Activated T-cell treated with anti-CD3 and anti-CD28 coated beads, Interleukin-2, amount 50 U/mL, for 72 hours (primary cell): ENCODE measurements around the gene AKT1S1. TPM values are rescaled to one million over a fixed set of nuclear protein-coding genes. Genes with fewer than 3 reads are reported as not detected.
A peak's percentile ranks its signal among the peaks of the same experiment; 100 is the strongest.

ENCODE experiments used
- ATAC-seq, 2 donors: fragments of 150-1000 bp; cut with Tn5 transposase; replicated peaks in 1 of 2; 2 replicates each; pipeline ENCODE4 v1.10.0; 2021; ENCODE audit warnings: moderate library complexity in 2 of 2, mild to moderate bottlenecking in 1 of 2
- DNase-seq, 2 donors: peaks; one replicate each; pipeline ENCODE4 v3.0.0; 2021 to 2022; ENCODE audit warnings: mixed read lengths in 1 of 2
- H3K27ac Mint-ChIP-seq: one replicate; pipeline ENCODE4 v1.8.0; 2022; ENCODE audit warnings: mild to moderate bottlenecking, moderate library complexity, mixed read lengths
- H3K27me3 Mint-ChIP-seq: one replicate; pipeline ENCODE4 v1.8.0; 2022; ENCODE audit warnings: low read depth, mixed read lengths
- H3K36me3 Mint-ChIP-seq, 2 donors: one replicate each; pipeline ENCODE4 v1.8.0; 2022; ENCODE audit warnings: mixed read lengths in 2 of 2, mild to moderate bottlenecking in 1 of 2; ENCODE audit not compliant: insufficient read depth in 2 of 2
- H3K4me1 Mint-ChIP-seq: one replicate; pipeline ENCODE4 v1.8.0; 2022; ENCODE audit warnings: low read depth, mixed read lengths
- H3K4me3 Mint-ChIP-seq, 2 donors: one replicate each; pipeline ENCODE4 v1.8.0; 2022; ENCODE audit warnings: mild to moderate bottlenecking in 2 of 2, mixed read lengths in 2 of 2, moderate library complexity in 2 of 2
- H3K9me3 Mint-ChIP-seq, 2 donors: one replicate each; pipeline ENCODE4 v1.8.0; 2022; ENCODE audit warnings: mixed read lengths in 2 of 2
- total RNA-seq, 2 donors: library from RNA; stranded (reverse); gene quantifications; one replicate each; pipeline ENCODE4 v1.2.3, GENCODE V29; 2022

AKT1S1 gene
- total RNA-seq, 2 donors from 2014 or later = 30.5 to 36.6 TPM

GRCh38 chr19:49847731-49848696 is 29.1 kb downstream of the AKT1S1 start:
- Mint-ChIP-seq H3K27me3 (no peaks in the 10 kb centered on the region), H3K4me1 (peaks cover 36% of the 10 kb centered on the region), H3K9me3 (peaks cover 5% of the 10 kb centered on the region in 2 donors), H3K36me3 (peaks cover 10 to 12% of the 10 kb centered on the region in 2 donors), H3K4me3 (peak overlapping the region; percentile 40 to 45), H3K27ac (no peak overlapping the region)
- DNase-seq (no peak), ATAC-seq (no peak)

GRCh38 chr19:49846408-49846807 is 30.7 kb downstream of the AKT1S1 start:
- DNase-seq (no peak), ATAC-seq (no peak)
- H3K4me3 Mint-ChIP-seq = no peak overlapping the region
- H3K9me3 Mint-ChIP-seq = peaks cover 5% of the 10 kb centered on the region in 2 donors
- peaks cover 24% of the 10 kb centered on the region for H3K4me1 Mint-ChIP-seq
- H3K27me3 Mint-ChIP-seq = no peaks in the 10 kb centered on the region
- H3K27ac Mint-ChIP-seq = no peak overlapping the region
- peaks cover 10 to 12% of the 10 kb centered on the region in 2 donors for H3K36me3 Mint-ChIP-seq

DNA sequence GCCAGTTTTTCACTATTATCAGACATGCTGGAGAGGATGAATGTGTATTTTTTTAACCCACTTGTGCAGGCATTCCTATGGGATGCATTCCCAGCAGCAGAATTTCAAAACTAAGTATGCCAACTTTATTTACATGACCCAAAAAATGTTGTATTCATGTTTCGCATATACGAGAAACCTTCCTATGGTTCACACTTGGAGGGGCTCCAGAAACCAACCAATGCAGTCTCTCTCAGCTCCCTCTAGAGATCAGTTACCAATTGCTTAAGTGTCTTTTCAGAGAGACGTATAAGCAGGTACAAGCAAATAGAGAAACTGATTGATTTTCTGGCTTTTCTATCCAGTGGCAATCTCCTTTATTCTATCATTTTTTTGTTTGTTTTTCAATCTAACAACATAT is 31.7 kb downstream of the AKT1S1 start:
- peaks cover 10 to 12% of the 10 kb centered on the region in 2 donors for H3K36me3 Mint-ChIP-seq
- H3K4me1 Mint-ChIP-seq = peaks cover 24% of the 10 kb centered on the region
- no peaks in the 10 kb centered on the region for H3K27me3 Mint-ChIP-seq
- DNase-seq (no peak), ATAC-seq (no peak)
- H3K27ac Mint-ChIP-seq = no peak overlapping the region
- no peak overlapping the region for H3K4me3 Mint-ChIP-seq
- H3K9me3 Mint-ChIP-seq = peaks cover 5% of the 10 kb centered on the region in 2 donors

- no peak overlapping the region for H3K4me3 Mint-ChIP-seq
- H3K27me3 Mint-ChIP-seq = no peaks in the 10 kb centered on the region
- DNase-seq = no peak
- no peak for ATAC-seq
- H3K36me3 Mint-ChIP-seq = peaks cover 5% of the 10 kb centered on the region in 2 donors
- H3K27ac Mint-ChIP-seq = no peak overlapping the region
- peaks cover 5% of the 10 kb centered on the region in 2 donors for H3K9me3 Mint-ChIP-seq
- H3K4me1 Mint-ChIP-seq = peaks cover 17% of the 10 kb centered on the region
Measured at GRCh38 chr19:49844138-49845095, 32.7 kb downstream of the AKT1S1 start.

DNA sequence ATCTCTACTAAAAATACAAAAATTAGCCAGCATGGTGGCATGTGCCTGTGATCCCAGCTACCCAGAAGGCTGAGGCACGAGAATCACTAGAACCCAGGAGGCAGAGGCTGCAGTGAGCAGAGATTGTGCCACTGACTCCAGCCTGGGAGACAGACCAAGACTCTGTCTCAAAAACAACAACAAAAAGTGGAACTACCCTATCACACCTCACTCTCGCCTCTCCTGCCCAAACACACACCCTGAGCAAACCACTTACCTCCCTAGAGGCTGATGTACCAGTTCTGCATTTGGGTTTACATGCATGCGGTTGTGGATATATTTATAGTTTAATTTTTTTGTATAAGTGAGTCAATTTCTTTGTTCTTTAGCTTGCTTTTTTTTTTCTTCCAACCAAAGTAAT is 33.9 kb downstream of the AKT1S1 start:
- Mint-ChIP-seq H3K9me3 (no peaks in the 10 kb centered on the region), H3K27me3 (no peaks in the 10 kb centered on the region), H3K4me3 (no peak overlapping the region), H3K4me1 (peaks cover 5% of the 10 kb centered on the region), H3K27ac (no peak overlapping the region), H3K36me3 (peaks cover under 1 to 5% of the 10 kb centered on the region in 2 donors)
- ATAC-seq = no peak
- no peak for DNase-seq

GRCh38 chr19:49840736-49841249 is 36.4 kb downstream of the AKT1S1 start:
- H3K4me3 Mint-ChIP-seq = no peak overlapping the region
- no peaks in the 10 kb centered on the region for H3K27me3 Mint-ChIP-seq
- H3K4me1 Mint-ChIP-seq = no peaks in the 10 kb centered on the region
- ATAC-seq (no peak), DNase-seq (no peak)
- peaks cover 0 to 5% of the 10 kb centered on the region in 2 donors for H3K36me3 Mint-ChIP-seq
- H3K9me3 Mint-ChIP-seq = no peaks in the 10 kb centered on the region
- H3K27ac Mint-ChIP-seq = no peak overlapping the region

- Mint-ChIP-seq H3K4me1 (no peaks in the 10 kb centered on the region), H3K4me3 (no peak overlapping the region), H3K36me3 (peaks cover 0 to 5% of the 10 kb centered on the region in 2 donors), H3K27me3 (no peaks in the 10 kb centered on the region), H3K9me3 (no peaks in the 10 kb centered on the region), H3K27ac (no peak overlapping the region)
- no peak for DNase-seq
- no peak for ATAC-seq
Measured at GRCh38 chr19:49840321-49840720, 36.8 kb downstream of the AKT1S1 start.

DNA sequence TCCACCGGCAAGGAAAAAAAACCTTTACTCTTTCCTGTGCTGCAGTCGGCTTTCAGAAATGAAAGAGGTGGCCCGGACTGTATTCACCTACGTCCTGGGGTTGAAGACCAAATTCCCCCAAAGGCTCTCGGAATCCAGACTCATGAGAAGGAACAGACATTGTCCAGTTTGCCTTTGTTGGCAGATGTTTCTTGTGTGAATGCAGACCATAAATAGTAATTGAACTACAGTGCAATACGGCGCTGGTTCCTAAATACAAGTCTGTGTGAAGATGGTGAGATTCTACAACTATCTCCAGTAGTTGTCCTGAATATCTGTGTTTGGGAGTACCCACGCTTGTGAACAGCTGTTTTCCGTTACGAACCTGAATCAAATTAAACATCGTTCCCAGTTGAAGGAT is 37.4 kb downstream of the AKT1S1 start:
- no peaks in the 10 kb centered on the region for H3K9me3 Mint-ChIP-seq
- no peak for ATAC-seq
- no peak for DNase-seq
- H3K27ac Mint-ChIP-seq = no peak overlapping the region
- peaks cover 0 to 5% of the 10 kb centered on the region in 2 donors for H3K36me3 Mint-ChIP-seq
- H3K27me3 Mint-ChIP-seq = no peaks in the 10 kb centered on the region
- H3K4me1 Mint-ChIP-seq = no peaks in the 10 kb centered on the region
- H3K4me3 Mint-ChIP-seq = no peak overlapping the region

DNA sequence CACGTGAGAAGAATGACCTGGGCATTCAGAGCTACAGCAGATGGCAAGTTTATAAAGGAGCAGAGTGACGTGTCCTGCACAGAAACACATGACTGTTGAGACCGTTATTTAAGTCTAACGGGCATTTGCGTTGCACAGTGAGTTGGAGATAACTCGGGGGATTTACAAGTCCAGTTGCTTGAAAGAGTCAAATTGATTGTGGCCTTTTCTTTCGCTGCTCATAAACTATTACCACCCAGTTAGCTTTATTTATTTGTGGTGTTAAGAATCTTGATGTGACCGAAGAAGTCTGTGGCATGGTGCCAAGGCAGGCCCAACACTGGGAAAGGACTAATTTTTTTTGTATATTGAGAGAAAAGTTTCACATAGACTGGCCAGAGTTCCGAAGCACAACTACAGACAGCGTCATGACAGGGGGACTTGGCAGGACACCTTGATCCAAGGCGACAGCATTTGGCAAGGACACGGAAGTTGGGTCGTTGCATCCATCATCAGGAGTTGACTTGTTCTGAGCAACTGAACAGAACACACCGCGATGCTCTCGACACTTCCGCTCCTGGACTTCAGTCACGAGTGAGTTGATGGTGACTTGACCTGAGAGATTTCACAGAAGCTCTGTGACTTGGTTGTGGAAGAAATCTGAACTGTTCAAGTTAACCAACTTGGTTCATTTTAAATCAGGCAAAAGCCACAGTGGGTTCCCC is 38.1 kb downstream of the AKT1S1 start:
- ATAC-seq = no peak
- Mint-ChIP-seq H3K27me3 (no peaks in the 10 kb centered on the region), H3K27ac (no peak overlapping the region)

GRCh38 chr19:49837425-49837824 is 39.7 kb downstream of the AKT1S1 start:
- ATAC-seq = no peak
- Mint-ChIP-seq H3K36me3 (peaks cover 0 to 7% of the 10 kb centered on the region in 2 donors), H3K27ac (no peak overlapping the region)

More for the DNA sequence above, 38.1 kb downstream of the AKT1S1 start:
- no peak for DNase-seq
- peaks cover 0 to 5% of the 10 kb centered on the region in 2 donors for H3K36me3 Mint-ChIP-seq
- no peak overlapping the region for H3K4me3 Mint-ChIP-seq
- H3K4me1 Mint-ChIP-seq = no peaks in the 10 kb centered on the region
- H3K9me3 Mint-ChIP-seq = no peaks in the 10 kb centered on the region

GRCh38 chr19:49837009-49837310 is 40.2 kb downstream of the AKT1S1 start:
- no peak overlapping the region for H3K4me3 Mint-ChIP-seq
- no peaks in the 10 kb centered on the region for H3K27me3 Mint-ChIP-seq
- no peak for ATAC-seq
- no peaks in the 10 kb centered on the region for H3K4me1 Mint-ChIP-seq
- no peaks in the 10 kb centered on the region for H3K9me3 Mint-ChIP-seq
- peaks cover 0 to 7% of the 10 kb centered on the region in 2 donors for H3K36me3 Mint-ChIP-seq
- H3K27ac Mint-ChIP-seq = no peak overlapping the region
- no peak for DNase-seq

More at GRCh38 chr19:49837425-49837824, 39.7 kb downstream of the AKT1S1 start:
- H3K4me1 Mint-ChIP-seq = no peaks in the 10 kb centered on the region
- H3K9me3 Mint-ChIP-seq = no peaks in the 10 kb centered on the region
- no peaks in the 10 kb centered on the region for H3K27me3 Mint-ChIP-seq
- DNase-seq = no peak
- H3K4me3 Mint-ChIP-seq = no peak overlapping the region

- Mint-ChIP-seq H3K4me1 (no peaks in the 10 kb centered on the region), H3K9me3 (no peaks in the 10 kb centered on the region), H3K27me3 (no peaks in the 10 kb centered on the region), H3K36me3 (peaks cover 0 to 7% of the 10 kb centered on the region in 2 donors), H3K4me3 (no peak overlapping the region), H3K27ac (no peak overlapping the region)
- no peak for ATAC-seq
- no peak for DNase-seq
Measured at GRCh38 chr19:49836176-49837008, 40.8 kb downstream of the AKT1S1 start.
